ENCODE results near the gene LYRM4. TPM values are rescaled to one million over a fixed set of nuclear protein-coding genes. Genes with fewer than 3 reads are reported as not detected.

The LYRM4 gene
- total RNA-seq, 1 experiment from 2014 or later: 37.0 TPM

DNA sequence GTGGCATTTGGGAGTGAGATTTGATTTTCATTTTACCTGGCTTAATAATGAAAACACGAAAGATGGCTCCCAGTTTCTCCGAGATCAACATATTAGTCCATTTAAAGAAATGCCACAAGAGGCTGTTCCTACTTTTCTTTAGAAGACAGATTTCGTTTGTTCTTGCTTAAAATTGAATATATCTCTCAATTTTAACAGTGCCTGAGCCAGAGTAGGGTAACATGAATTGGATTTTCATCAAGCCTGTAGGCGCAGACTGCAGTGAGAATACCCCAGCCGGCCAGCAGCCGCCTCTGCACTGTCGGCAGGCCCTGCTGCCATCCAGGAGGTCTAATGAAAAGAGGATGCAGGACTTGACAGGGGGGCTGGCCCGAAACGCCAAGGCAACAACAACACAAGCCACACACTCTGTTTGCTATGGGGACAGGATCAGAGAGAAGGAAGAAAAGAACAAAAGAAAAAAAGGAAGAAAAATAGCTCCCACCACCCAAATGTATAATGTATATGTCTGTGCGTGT lies 103.1 kb downstream of the LYRM4 start:
- H3K9me2 ChIP-seq (ENCODE audit: insufficient read depth): no peaks in the 10 kb centered on the region
- TF ChIP-seq, protein P1, sequence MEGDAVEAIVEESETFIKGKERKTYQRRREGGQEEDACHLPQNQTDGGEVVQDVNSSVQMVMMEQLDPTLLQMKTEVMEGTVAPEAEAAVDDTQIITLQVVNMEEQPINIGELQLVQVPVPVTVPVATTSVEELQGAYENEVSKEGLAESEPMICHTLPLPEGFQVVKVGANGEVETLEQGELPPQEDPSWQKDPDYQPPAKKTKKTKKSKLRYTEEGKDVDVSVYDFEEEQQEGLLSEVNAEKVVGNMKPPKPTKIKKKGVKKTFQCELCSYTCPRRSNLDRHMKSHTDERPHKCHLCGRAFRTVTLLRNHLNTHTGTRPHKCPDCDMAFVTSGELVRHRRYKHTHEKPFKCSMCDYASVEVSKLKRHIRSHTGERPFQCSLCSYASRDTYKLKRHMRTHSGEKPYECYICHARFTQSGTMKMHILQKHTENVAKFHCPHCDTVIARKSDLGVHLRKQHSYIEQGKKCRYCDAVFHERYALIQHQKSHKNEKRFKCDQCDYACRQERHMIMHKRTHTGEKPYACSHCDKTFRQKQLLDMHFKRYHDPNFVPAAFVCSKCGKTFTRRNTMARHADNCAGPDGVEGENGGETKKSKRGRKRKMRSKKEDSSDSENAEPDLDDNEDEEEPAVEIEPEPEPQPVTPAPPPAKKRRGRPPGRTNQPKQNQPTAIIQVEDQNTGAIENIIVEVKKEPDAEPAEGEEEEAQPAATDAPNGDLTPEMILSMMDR (conservative IDR thresholded peaks at IDR 0.05): no peak
- TF ChIP-seq EZH2 (IDR thresholded peaks at IDR 0.05; ENCODE audit: low read depth): no peak
- no peaks in the 10 kb centered on the region for H3K79me2 ChIP-seq (ENCODE audit: low read depth)
- peaks cover 20% of the 10 kb centered on the region for H3K4me1 ChIP-seq (replicated peaks; ENCODE audit: insufficient read depth)
- no peaks in the 10 kb centered on the region for H3K27me3 ChIP-seq (ENCODE audit: insufficient read depth, low read depth)
- no peak overlapping the region for H2AFZ ChIP-seq
- no peak overlapping the region for H3K4me2 ChIP-seq
- no peak overlapping the region for H3K4me3 ChIP-seq
- ChIA-PET CTCF (no interaction called here), POLR2A (ENCODE audit: unreplicated experiment) (no interaction called here)
- no TSS peak for BruUV-seq (replicated peaks)
- H3F3A ChIP-seq (ENCODE audit: insufficient read depth, low read depth): peaks cover 10% of the 10 kb centered on the region
- intact Hi-C loops (cut with micrococcal nuclease; ENCODE audit: unreplicated experiment): loop anchor here (5.0 kb wide), 1 partner anchor 105 kb away; the partner anchor contains the start of genes FARS2 and LYRM4
- no peaks in the 10 kb centered on the region for H4K20me1 ChIP-seq (ENCODE audit: insufficient read depth)
- DNase-seq: no peak
- no peak overlapping the region for H3K27ac ChIP-seq
- no peaks in the 10 kb centered on the region for H3K9me3 ChIP-seq (ENCODE audit: insufficient read depth, low read depth)
- H3K36me3 ChIP-seq (ENCODE audit: low read depth): no peaks in the 10 kb centered on the region

DNA sequence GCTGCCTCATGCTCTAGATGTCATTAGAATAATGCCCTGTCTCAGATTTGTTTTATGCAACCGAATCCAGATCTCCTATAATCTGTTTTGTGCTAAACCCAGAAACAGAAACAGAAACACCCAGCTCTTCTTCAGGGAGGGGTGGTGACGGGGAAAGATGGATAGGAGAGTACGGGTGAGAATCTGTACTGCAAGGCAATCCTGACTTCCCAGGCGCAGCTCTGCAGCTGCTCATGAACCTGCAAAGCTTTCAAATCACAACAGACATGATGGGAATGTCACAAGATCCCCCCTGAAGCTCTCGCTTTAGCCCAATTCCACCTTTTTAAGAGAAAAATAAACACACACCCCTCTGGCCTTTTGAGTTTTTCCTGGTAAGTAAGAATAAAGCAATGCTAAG lies 104.1 kb downstream of the LYRM4 start:
- CTCF ChIA-PET: no interaction called here
- Histone ChIP-seq H3K36me3 (ENCODE audit: low read depth) (no peaks in the 10 kb centered on the region), H3K9me2 (ENCODE audit: insufficient read depth) (no peaks in the 10 kb centered on the region), H3K79me2 (ENCODE audit: low read depth) (no peaks in the 10 kb centered on the region), H3K27me3 (ENCODE audit: insufficient read depth, low read depth) (no peaks in the 10 kb centered on the region), H3K4me3 (no peak overlapping the region), H3K27ac (no peak overlapping the region), H3K9me3 (ENCODE audit: insufficient read depth, low read depth) (no peaks in the 10 kb centered on the region), H3K4me1 (replicated peaks; ENCODE audit: insufficient read depth) (peaks cover 20% of the 10 kb centered on the region), H4K20me1 (ENCODE audit: insufficient read depth) (no peaks in the 10 kb centered on the region), H2AFZ (no peak overlapping the region), H3F3A (ENCODE audit: insufficient read depth, low read depth) (peaks cover 10% of the 10 kb centered on the region), H3K4me2 (no peak overlapping the region)
- no peak for TF ChIP-seq EZH2 (IDR thresholded peaks at IDR 0.05; ENCODE audit: low read depth)
- TF ChIP-seq, protein P1 (conservative IDR thresholded peaks at IDR 0.05): no peak
- intact Hi-C loops (cut with micrococcal nuclease; ENCODE audit: unreplicated experiment): loop anchor here (5.0 kb wide), 1 partner anchor 106 kb away; the partner anchor contains the start of genes FARS2 and LYRM4
- POLR2A ChIA-PET (ENCODE audit: unreplicated experiment): no interaction called here
- no peak for DNase-seq
- no TSS peak for BruUV-seq (replicated peaks)

DNA sequence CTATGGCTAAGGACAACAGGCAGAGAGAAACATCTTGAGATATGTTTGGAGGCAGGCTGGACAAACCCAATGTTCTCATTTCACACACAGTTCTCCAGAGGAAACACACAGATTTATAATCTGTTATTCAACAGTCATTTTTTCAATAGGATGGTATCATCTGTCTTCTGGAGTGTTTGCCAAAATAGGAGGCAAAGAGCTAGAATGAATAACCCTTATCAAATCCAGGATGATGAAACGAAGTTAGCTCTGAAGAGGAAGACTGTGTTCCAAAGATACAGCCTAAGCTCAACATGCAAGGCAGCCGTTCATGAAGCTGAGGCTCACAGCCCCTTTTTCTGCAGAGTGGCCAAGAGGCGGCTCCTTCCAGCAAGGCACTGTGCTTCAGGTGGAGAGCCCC lies 104.8 kb downstream of the LYRM4 start:
- BruUV-seq (replicated peaks): no TSS peak
- H3K9me3 ChIP-seq (ENCODE audit: insufficient read depth, low read depth): no peaks in the 10 kb centered on the region
- no peak overlapping the region for H3K4me3 ChIP-seq
- H3K79me2 ChIP-seq (ENCODE audit: low read depth): no peaks in the 10 kb centered on the region
- no peak overlapping the region for H3K27ac ChIP-seq
- no peaks in the 10 kb centered on the region for H4K20me1 ChIP-seq (ENCODE audit: insufficient read depth)
- H2AFZ ChIP-seq: no peak overlapping the region
- intact Hi-C loops (cut with micrococcal nuclease; ENCODE audit: unreplicated experiment): loop anchor here (5.0 kb wide), 1 partner anchor 106 kb away; the partner anchor contains the start of genes FARS2 and LYRM4
- H3K36me3 ChIP-seq (ENCODE audit: low read depth): no peaks in the 10 kb centered on the region
- peaks cover 20% of the 10 kb centered on the region for H3K4me1 ChIP-seq (replicated peaks; ENCODE audit: insufficient read depth)
- POLR2A ChIA-PET (ENCODE audit: unreplicated experiment): no interaction called here
- H3F3A ChIP-seq (ENCODE audit: insufficient read depth, low read depth): peaks cover 10% of the 10 kb centered on the region
- H3K4me2 ChIP-seq: no peak overlapping the region
- CTCF ChIA-PET: no interaction called here
- H3K27me3 ChIP-seq (ENCODE audit: insufficient read depth, low read depth): no peaks in the 10 kb centered on the region
- TF ChIP-seq, protein P1 (conservative IDR thresholded peaks at IDR 0.05): no peak
- TF ChIP-seq EZH2 (IDR thresholded peaks at IDR 0.05; ENCODE audit: low read depth): no peak
- H3K9me2 ChIP-seq (ENCODE audit: insufficient read depth): no peaks in the 10 kb centered on the region
- no peak for DNase-seq
